Effector CD8-positive, alpha-beta T cell (primary cell): ENCODE results near the gene SLC35F3.

ENCODE experiments used
- DNase-seq: peaks from one replicate; lab custom pipeline; 2025; lab: John Stamatoyannopoulos, UW

The SLC35F3 gene

DNA sequence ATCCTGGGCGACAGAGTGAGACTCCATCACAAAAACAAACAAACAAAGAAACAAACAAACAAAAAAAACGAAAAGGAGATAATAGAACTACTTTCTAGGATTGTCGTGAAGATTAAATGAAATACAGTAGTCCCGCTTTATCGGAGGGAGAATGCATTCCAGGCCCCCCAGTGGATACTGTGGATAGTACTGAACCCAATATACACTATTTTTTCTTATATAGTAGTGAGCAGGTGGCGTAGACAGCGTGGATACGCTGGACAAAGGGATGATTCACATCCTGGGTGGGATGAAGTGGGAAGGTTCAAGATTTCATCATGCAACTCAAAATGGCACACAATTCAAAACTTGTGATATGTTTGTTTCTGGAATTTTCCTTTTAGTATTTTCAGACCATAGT is 8.0 kb downstream of the SLC35F3 start:
- no peak for DNase-seq

- DNase-seq = no peak
Measured at GRCh38 chr1:233912909-233913308, 8.4 kb downstream of the SLC35F3 start.

GRCh38 chr1:233916706-233917105 is 12.2 kb downstream of the SLC35F3 start:
- DNase-seq = no peak

DNA sequence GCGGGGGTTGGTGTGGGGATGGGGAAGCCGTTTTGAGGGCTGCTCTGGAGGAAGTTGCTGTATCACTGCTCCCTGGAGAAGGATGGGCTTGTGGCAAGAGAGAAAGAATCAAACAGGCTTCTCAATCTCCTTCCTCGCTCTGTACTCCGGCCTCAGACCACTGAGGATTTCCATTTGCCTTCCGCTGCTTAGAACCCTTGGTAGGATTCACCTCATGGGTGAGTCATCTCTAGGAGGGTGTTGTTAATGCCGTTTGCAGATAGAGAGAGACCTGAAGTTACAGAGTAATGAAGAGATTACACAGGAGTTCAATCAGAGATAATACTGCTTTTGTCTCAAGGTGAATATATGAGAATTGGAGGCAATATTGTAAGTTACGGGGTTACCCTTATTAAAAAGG is 15.3 kb downstream of the SLC35F3 start:
- no peak for DNase-seq

DNA sequence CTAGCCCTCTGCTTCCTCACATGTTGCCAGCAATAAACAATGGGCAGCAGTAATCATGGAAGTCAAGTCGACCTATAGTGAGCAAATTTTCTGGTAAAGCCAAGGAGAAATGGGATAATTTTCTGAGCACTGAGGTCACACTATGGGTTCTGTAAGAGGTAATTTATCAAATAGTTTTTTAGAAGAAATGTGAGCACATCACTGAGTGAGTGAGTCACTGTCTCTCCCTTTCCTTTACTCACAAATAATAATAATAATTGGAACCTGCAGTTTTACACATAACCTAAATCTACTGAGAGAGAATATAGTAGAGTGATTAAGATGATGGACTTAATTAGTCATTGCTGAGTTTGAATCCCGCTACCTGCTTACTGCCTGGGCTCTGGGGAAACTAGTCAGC is 23.6 kb downstream of the SLC35F3 start:
- no peak for DNase-seq

DNA sequence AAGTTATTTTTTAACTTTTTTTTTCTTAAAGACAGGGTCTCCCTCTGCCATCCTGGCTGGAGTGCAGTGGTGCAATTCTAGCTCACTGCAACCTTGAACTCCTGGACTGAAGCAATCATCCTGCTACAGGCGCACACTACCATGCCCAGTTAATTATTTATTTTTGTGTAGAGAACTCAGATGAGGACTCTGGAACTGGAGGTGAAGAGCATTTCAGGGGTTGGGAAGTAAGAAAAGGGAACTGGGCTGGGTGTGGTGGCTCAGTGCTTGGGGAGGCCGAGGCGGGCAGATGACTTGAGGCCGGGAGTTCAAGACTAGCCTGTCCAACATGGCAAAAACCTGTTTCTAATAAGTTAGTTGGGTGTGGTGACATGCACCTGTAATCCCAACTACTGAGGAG is 28.9 kb downstream of the SLC35F3 start:
- DNase-seq = no peak

DNA sequence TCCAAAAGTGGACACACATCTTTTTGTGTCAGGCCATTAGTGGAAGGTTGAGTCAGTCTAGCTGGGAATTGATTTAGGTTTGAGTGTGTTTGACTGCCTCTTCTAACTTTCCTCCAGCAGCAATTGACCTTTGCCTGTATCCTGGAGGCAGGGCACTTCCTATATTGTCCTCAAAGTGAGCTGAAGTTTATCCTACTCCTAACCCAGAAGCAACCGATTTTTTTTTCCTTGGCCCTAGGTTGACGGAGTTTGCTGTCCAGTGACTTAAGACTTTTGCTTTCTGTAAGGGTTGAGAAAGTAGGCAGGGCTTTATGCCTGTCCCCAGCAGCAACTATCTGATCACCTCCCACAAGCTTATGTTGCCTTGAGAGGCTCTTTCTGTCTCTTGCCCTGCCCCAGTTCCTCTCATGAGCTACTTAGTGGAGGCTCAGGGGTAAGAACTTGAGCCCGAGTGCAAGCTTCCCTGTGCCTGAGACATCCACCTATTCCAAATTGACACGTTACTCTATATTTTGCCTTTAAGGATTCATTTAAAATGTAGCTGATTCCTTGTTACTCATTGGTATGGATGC is 30.9 kb downstream of the SLC35F3 start:
- no peak for DNase-seq

DNA sequence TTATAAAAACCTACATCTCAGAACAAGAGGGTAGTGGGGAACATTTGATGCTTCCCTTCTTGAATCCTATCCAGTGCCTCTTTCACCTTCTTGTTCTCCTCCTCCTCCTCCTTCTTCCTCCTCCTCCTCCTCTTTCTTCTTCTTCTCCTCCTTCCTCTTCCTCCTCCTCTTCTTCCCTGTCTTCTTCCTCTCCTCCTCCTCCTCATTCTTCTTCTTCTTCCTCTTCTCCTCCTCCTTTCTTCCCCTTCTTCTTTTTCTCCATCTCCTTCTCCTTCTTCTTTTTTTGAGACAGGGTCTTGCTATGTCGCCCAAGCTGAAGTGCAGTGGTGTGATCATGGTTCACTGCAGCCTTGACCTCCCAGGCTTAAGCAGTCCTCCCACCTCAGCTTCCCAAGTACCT is 31.9 kb downstream of the SLC35F3 start:
- DNase-seq = no peak

DNA sequence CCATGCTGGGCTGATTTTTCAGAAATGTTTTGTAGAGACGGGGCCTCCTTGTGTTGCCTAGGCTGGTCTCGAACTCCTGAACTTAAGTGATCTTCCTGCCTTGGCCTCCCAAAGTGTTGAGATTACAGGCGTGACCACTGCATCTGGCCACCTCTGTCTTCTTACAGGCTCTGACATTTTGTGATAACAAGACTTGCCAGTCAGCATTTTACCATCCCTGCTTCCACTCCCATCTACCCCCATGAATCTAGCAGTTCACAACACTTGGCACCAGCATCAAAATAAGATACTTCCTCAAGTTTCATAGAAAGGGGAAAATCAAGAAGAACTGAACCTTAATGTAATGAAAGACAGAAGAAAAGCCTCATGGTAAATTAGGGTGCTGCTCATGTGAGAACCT is 32.4 kb downstream of the SLC35F3 start:
- no peak for DNase-seq

DNA sequence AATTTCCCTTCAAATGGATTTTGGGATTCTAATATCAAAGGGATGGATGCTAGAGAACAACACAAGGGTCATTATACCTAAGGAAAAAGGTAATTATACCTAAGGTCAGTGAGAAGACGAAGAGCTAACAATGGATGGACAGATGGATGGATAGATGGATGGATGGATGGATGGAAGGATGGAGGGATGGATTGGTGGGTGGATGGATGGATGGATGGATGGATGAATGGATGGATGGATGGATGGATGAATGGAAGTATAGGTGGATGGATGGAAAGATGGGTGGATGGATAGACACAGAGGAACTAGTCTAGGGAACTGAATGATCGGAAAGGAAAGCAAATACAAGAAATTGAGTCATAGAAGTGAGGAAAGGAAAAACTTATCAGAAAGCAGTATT is 34.0 kb downstream of the SLC35F3 start:
- DNase-seq = no peak

- DNase-seq = no peak
Measured at GRCh38 chr1:233939451-233939850, 35.0 kb downstream of the SLC35F3 start.

GRCh38 chr1:233940908-233941307 is 36.4 kb downstream of the SLC35F3 start:
- DNase-seq = no peak

- no peak for DNase-seq
Measured at GRCh38 chr1:233944601-233945000, 40.1 kb downstream of the SLC35F3 start.

GRCh38 chr1:233945573-233945972 is 41.1 kb downstream of the SLC35F3 start:
- DNase-seq = no peak

DNA sequence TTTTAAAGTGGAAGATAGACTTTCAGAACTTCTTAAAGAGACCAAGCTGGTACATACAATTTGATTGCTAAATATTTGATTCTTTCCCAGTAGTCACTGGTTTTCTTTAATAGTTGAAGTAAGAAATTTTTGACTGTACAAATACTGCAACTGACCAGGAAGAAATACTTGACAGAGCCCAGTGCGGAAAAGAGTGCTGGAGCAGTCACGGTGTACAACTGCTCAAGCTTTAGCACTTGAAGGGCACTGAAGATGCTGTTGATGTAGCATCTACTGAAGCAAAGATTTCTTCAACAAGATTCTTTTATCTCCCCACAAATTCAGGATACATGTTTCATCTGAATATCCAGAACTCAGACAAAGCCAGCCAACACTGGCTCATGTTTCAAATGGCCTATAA is 41.5 kb downstream of the SLC35F3 start:
- DNase-seq = no peak

DNA sequence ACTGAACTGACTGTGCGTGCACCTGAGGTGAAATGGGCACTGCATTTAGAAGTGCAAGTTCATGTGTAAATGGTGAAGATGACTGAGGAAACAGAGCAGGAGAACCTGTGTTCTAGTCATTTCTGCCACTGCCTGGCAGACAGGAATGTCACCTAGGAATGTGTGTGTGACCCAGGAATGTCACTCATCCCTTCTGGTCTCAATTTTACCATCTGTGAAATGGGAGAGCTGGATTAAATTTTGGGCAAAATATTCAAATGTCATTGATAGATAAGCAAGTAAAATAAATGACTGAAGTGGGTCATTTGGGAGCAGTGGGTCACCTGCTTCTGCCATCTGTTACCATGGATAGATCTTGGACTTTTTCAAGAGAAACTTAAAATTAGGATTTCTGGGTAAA is 42.2 kb downstream of the SLC35F3 start:
- DNase-seq = no peak

GRCh38 chr1:233951804-233952203 is 47.3 kb downstream of the SLC35F3 start:
- DNase-seq = no peak

DNA sequence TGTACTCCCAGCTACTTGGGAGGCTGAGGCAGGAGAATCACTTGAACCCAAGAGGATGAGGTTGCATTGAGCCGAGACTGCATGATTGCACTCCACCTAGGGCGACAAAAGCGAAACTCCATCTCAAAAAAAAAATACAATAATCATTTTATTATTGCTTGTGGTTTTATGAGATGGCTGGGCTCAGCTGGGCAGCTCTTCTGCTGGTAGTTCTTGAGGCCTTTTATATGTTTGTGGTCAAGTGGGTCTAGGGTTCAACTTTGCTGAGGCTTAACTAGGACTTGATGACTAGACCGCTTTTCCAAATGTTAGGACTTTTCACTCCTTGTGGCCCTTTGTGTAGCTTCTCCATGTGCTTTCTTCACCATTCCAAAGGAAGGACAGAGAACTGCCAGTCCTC is 53.2 kb downstream of the SLC35F3 start:
- DNase-seq = no peak

GRCh38 chr1:233959102-233959501 is 54.6 kb downstream of the SLC35F3 start:
- DNase-seq = no peak

- no peak for DNase-seq
Measured at GRCh38 chr1:233959971-233960370, 55.5 kb downstream of the SLC35F3 start.

- no peak for DNase-seq
Measured at GRCh38 chr1:233960386-233960785, 55.9 kb downstream of the SLC35F3 start.

DNA sequence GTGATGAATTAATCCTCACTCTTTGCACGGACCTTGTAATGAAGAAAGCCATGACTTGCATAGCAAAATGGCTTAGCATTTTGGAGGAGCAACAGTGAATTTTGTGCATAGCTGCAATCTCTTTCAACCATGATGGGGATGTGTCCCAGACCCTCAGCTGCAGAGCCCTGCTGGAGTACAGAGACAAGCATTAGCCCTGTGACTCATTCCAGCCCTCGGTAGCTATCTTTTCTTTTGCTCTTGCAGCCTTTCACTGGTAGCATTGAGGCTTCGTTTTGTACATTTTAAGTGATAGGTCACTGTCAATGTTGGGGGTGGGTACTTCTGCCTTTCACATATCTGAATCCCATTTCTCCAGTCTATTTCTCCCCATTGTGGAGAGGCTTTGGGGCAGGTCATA is 58.4 kb downstream of the SLC35F3 start:
- DNase-seq = no peak

GRCh38 chr1:233965856-233966255 is 61.4 kb downstream of the SLC35F3 start:
- DNase-seq = no peak

DNA sequence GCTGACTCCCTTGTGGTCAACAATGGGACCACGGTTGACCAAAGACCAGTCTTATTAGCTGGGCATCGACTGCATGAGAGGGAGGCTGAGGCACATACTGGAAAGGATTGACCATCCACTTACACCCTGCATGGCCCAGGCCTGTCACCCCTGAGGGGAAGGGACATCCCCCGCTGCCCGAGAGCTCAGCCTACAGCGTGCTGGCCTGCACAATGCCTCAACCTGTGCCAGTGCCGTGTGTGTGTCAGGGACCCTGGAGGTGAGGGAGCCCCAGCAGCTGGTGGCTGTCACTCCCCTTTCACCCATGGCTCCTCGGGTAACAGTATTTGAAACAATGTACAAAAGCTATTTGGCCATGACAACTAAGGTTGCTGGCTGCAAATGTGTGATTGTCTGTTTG is 67.3 kb downstream of the SLC35F3 start:
- no peak for DNase-seq

DNA sequence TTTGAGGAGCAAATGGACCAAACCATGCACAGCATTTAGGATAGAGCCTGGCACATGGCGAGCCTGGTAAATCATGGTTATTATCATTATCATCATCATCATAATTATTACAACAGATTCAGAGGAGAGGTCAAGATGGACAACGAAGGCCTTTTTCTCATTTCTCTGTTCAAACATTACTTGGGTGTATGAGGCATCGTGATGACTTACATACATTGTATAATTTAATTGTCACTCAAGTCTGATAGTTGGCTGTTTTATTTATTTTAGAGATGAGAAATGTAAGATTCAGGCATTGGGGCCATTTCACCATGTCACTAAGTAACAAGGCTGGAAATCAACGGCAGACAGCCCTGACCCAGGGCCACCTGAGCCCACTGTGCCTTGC is 68.1 kb downstream of the SLC35F3 start:
- DNase-seq = no peak
